NCI-H524 (cell line): ENCODE measurements around the gene ST6GALNAC4.

Experiments used
- DNase-seq, 2 experiments: peaks; one replicate each; lab custom pipeline; 2025; lab: John Stamatoyannopoulos, UW

ST6GALNAC4 gene

GRCh38 chr9:127946728-127947127 is 29.9 kb upstream of the ST6GALNAC4 start:
- no peak for DNase-seq

GRCh38 chr9:127945942-127946341 is 29.1 kb upstream of the ST6GALNAC4 start:
- no peak for DNase-seq

- DNase-seq: no peak
Observed at GRCh38 chr9:127945338-127945737, 28.5 kb upstream of the ST6GALNAC4 start.

GRCh38 chr9:127944586-127945218 is 27.9 kb upstream of the ST6GALNAC4 start:
- no peak for DNase-seq

GRCh38 chr9:127943731-127944144 is 26.9 kb upstream of the ST6GALNAC4 start:
- DNase-seq: peak; percentile 32 to 71

- DNase-seq: no peak
Observed at GRCh38 chr9:127943011-127943662, 26.3 kb upstream of the ST6GALNAC4 start.

- peak in 1 of 2 experiments; percentile 65 for DNase-seq
Observed at GRCh38 chr9:127942216-127943010, 25.6 kb upstream of the ST6GALNAC4 start.

- DNase-seq: no peak
Observed at GRCh38 chr9:127941961-127942215, 25.0 kb upstream of the ST6GALNAC4 start.

- no peak for DNase-seq
Observed at GRCh38 chr9:127941062-127941960, 24.5 kb upstream of the ST6GALNAC4 start.

- no peak for DNase-seq
Observed at GRCh38 chr9:127940593-127940992, 23.8 kb upstream of the ST6GALNAC4 start.

GRCh38 chr9:127938298-127938690 is 21.5 kb upstream of the ST6GALNAC4 start:
- no peak for DNase-seq

GRCh38 chr9:127937388-127938297 is 20.8 kb upstream of the ST6GALNAC4 start, which contains the start of gene DPM2:
DPM2 (minus strand) TSS chr9:127937854; CDS start chr9:127937820, 34 bp downstream.
- DNase-seq: peak; percentile 56 to 83

- no peak for DNase-seq
Observed at GRCh38 chr9:127937056-127937387, 20.2 kb upstream of the ST6GALNAC4 start.

GRCh38 chr9:127936347-127936852 is 19.6 kb upstream of the ST6GALNAC4 start:
- no peak for DNase-seq

GRCh38 chr9:127935765-127936221 is 19.0 kb upstream of the ST6GALNAC4 start:
- DNase-seq: no peak

- no peak for DNase-seq
Observed at GRCh38 chr9:127934986-127935385, 18.1 kb upstream of the ST6GALNAC4 start.

GRCh38 chr9:127934248-127934647 is 17.4 kb upstream of the ST6GALNAC4 start:
- DNase-seq: no peak

- peak in 1 of 2 experiments; percentile 60 for DNase-seq
Observed at GRCh38 chr9:127931092-127931881, 14.4 kb upstream of the ST6GALNAC4 start.

GRCh38 chr9:127930231-127931091 is 13.6 kb upstream of the ST6GALNAC4 start, which contains the start of gene PIP5KL1:
PIP5KL1 (minus strand) TSS chr9:127930777; CDS start chr9:127930752, 25 bp downstream.
- peak; percentile 69 to 79 for DNase-seq
